Measurements from ENCODE around the gene DDN.

Gene DDN

DNA sequence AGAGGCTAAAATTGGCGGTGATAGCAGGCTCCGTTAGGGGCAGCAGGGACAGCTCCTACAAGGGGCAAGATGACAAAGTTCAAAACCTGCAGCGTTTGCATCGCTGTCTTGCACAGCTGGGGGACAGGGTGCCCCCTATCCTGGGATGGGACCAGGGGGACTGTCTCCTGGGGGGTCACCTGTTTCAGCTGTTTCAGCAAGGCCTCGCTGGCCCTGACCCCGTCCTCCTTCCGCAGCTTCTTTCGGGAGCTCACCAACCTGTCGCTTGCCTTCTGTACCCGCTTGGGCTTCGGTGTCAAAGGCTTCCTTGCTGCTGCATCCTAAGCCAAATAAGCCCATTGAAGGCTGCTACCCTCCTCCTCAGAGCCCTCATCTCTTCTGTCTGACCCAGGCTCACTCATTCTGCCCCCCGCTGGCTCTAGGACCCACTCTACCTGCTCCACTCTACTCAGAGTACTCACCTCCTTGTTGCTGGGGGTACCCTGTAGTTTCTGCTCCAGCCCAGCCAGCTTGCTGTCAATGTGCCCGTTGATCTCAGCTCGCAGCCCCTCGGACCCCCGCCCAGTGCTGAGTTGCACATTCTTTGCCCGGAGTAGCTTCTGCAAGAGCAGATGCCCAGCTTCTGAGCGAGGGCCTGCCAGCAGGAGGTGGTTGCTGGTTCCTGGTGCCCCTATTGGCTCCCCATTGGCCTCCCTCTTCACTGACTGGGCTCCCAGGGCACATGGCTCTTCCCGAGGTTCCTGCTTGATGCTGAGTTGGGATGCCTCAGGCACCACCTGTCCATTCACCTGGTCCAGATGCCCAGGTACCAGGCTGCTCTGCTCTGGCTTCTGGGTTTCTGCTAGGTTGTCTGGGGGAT lies 31.8 kb upstream of the DDN start:
- no peak for DNase-seq

DNA sequence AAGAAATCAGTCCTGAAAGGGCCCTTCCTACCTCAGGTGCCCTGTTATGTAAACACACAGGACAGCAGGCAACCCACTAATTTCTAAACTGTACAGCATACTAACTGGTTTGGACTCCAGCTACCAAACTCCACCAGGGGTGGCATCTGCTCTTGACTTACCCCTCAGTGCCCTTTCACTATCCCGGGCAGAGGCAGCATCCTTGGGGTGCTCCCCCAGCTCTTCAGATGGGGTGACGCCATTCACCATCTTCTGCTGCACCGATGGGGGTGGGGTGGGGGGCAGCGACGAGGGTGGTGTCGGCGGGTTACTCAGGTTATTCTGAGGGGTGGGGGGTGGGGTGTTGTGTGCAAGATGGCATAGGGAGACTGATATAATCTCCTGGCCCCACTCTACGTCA lies 30.9 kb upstream of the DDN start:
- DNase-seq = no peak

GRCh38 chr12:49028666-49029275 lies 29.6 kb upstream of the DDN start:
- DNase-seq = no peak

DNA sequence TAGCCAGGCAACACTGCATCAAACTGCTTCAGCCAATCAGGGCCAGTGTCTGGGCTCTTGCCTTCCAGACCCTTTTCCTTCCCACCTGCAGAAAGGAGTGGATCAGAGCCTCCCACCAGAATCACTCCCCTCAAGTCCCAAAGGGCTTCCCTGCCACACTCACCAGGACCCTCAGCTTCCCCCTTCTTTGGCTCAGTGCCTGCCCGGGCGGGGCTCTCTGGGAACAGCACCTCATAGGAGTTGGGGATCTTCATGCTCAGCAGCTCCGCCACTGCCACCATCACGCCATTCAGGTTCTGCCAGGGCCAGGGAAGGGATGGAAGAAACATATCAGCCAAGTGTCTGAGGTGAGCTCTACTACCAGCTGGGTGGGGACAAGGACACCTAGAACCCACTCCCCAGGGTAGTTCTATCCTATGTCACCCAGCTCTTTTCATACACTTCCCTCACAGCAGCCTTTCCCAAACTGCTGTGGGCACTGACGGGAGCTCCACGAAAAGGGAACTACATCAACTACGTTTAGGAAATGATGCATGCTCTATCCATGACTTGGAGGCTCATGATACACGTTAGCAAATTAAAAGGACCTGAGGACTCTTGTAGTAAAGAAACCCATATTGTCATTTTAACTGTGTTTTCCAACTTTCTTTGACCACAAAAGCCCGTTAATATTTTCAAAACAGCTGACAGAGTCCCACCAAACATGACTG lies 28.8 kb upstream of the DDN start:
- DNase-seq = no peak

DNA sequence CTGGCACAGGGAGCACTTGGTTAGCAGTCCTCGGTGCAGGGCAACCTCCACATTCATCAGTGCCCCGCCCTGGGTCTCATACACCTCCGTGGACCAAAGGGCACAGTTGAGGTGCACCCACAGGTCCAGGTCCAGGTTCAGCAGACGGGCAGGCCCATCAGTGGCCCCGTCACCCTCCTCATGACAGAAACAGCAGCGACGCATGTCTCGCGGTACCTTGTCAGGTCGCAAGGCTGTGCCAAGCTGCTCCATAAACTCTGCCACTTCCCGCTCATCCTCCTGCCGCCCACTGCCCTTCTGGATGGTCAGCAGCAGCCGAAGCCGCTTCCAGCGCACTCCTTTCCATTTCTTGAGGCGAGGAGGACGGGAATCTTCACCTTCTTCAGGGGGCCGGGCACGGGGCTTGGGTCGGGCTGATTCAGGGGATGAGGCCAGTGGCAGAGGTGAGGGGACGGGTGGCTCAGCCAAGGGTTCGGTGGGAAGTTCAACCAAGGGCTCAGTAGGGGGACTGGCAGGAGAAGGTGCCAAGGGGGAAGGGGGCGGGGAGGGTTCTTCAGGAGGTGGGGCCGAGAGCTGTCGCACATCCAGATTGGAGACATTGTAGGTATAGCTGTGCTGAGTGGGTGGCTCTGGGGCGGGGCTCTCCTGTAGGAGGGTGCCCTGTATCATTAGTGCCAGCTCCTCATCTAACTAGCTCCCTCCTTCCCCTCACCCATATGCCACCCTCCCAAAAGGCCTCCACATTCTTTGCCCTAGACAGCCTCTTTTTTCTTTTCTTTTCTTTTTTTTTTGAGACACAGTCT lies 27.7 kb upstream of the DDN start:
- no peak for DNase-seq

GRCh38 chr12:49026101-49026500 lies 26.9 kb upstream of the DDN start:
- no peak for DNase-seq

- no peak for DNase-seq
Measured at GRCh38 chr12:49025463-49025862, 26.3 kb upstream of the DDN start.

GRCh38 chr12:49024543-49024942 lies 25.4 kb upstream of the DDN start:
- DNase-seq = no peak

- DNase-seq = no peak
Measured at GRCh38 chr12:49023812-49024211, 24.6 kb upstream of the DDN start.

GRCh38 chr12:49022558-49023178 lies 23.5 kb upstream of the DDN start:
- DNase-seq = no peak

DNA sequence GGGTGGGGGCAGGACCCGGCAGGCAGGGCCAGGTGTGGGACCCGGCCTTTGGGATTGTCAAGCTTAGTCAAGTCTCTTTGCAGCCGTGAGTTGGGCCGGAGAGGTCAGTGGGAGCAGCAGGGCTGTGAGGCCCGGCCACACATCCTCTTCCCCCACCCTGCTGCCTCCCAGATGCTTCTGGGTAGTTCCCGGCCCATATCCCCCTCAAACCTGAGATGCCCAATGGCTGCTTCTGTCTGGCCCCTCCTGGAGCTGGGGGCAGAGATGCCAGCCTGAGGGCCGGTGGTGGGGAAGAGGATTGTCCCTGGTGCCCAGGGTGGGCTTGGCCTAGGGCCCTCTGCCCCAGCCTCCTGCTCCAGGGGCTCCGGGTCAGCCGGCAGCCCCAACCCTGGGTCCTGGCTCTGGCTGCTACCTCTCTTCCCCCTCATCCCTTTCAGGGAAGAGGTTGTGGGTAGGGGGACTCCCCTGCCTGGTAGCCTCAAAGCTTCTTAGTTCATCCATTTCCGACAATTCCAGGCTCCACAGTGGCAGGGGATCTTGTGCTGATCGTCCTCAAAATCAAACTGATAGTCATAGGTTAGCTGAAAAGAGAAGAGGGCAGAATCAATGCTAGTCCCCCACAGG lies 22.2 kb upstream of the DDN start:
- no peak for DNase-seq

GRCh38 chr12:49020441-49020840 lies 21.3 kb upstream of the DDN start:
- DNase-seq = no peak

GRCh38 chr12:49019443-49020324 lies 20.5 kb upstream of the DDN start:
- peak; percentile 50 for DNase-seq

DNA sequence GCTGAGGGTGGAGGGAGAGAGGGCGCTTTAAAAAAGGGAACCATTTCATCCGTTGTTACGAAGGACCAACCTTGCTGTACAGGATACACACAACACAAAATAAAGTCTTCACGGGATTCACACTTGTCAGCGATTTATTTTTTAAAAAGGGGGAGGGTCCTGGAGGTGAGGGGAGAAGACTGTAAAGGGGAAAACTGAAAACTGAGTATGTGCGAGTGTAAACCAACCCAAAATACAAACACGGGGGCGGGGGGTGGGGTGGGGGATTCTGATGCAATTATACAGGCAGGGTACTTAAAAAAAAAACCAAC lies 19.9 kb upstream of the DDN start:
- no peak for DNase-seq

DNA sequence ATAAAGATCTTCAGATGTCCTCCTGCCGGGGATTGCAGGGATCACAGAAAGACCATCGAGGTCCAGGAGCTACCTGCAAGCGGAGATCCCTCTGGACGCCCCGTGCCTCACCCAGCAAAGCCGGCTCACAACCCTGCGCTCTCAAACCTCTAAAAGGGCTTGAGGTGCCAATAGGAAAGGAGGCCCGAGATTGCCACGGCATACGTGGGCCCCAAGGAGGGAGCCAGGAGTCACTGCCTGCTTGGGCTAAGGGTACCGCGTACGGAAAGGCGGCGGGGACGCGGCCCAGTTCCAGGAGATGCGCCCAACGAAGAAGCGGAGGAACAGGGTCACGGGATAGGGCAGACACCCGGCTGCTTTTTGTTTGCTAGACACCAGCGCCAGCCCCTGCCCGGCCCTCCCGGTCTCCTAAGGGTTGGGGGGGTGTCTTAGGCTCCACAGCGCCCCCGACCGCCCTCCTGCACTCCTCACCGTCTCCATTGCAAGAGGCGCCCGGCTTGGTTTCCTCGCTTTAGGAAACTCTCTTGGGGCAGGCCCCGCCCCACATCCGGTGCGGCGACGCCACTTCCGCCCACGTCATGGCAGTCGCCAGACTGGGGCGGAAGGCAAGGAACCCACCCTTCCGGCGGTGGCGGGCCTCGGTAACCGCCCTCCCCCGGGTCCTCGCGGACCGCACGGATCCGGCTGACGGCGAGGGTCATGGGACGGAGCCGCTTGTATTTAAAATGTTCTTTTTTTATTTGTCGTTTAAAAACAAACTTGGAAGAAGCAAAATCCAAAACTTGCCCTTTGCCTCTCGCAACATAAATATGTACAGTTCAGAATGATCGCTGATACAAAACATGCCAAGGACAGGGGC lies 19.3 kb upstream of the DDN start, which contains the start of gene PRKAG1:
TSS of gene PRKAG1 (minus strand) at position 516 of the 859 bp plus-strand sequence. CDS start at position 480, 36 bp downstream.
- peak; percentile 96 for DNase-seq

GRCh38 chr12:49017891-49018260 lies 18.7 kb upstream of the DDN start:
- peak; percentile 75 for DNase-seq

GRCh38 chr12:49015196-49015595 lies 16.0 kb upstream of the DDN start:
- DNase-seq = no peak

DNA sequence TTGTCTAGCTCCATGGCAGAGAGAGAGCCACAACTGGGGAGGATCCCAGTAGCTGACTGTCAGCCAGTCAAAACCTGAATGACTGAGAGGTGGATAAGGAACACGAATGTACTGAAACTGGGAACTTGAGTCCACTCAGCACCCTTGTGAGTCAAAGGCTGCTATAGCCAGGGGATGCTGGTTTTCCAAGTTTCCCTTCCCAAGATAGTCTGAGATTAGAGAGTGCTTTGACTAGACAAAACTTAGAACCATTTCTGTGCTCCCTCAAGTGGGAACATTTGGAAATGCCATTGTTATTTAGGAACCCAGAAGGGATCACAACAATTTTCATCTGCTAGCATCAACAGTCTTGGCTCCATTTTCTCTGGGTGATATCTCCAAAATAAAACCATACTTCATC lies 15.4 kb upstream of the DDN start:
- no peak for DNase-seq

DNA sequence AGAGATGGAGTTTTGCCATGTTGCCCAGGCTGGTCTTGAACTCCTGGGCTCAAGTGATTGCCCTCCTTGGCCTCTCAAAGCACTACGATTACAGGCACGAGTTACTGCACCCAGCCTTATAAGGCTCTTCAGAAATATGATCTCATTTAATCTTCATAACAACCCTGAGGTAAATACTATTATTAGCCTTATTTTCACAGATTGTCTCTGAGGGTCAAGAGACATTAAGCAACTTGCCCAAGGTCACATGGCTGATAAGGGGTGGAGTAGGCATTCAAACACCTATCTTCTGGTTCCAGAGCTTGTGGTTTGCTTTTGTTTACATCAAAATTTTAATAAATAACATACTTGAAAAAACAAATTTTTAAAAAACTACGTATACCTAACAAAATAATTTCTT lies 14.3 kb upstream of the DDN start:
- no peak for DNase-seq

GRCh38 chr12:49012739-49013138 lies 13.6 kb upstream of the DDN start:
- DNase-seq = no peak

Measured in stimulated activated CD4-positive, alpha-beta T cell treated with anti-CD3 and anti-CD28 coated beads, Interleukin-15, amount 100 ng/mL, for 24 hours (primary cell).